ENCODE results near the gene ANKRD7.

Gene ANKRD7

DNA sequence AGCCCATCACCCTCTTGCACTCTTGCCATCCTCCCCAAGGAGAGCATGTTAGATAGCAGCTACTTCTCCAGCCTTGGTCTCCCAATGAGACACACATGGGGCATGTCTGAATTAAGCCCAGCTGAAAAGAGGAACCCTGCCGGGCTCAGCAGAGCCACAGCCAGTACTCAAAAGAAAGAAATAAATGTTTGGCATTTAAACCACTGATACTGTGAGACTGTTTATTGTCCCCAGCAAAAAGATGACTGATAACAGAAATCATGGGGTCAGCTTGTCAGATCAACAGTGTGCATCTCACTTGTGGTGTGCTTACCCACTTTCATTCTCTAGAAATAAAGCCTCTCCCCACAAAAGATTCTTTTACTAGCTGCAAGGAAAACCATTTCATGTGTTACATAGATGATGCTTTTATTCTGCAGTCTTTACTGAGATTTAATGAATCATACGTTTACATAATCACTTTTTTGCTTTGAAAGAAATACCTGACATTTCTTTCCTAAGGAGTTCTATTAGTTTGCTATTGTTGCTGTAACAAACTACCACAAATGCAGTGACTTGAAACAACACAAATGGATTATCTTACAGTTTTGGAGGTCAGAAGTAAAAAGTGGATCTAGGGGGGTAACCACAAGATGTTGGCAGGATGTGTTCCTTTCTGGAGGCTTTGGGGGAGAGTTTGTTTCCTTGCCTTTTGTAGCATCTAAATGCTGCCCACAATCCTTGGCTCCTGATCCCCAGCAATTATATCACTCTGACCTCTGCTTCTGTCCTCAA lies 20.9 kb downstream of the ANKRD7 start:
- Histone ChIP-seq H4K12ac (ENCODE audit: low read depth, low read length) (no peak overlapping the region), H3K9me3 (ENCODE audit: insufficient read depth, low read depth, low read length) (no peaks in the 10 kb centered on the region), H2BK12ac (ENCODE audit: low read length) (no peak overlapping the region), H3K14ac (ENCODE audit: low read length) (no peak overlapping the region), H2BK5ac (ENCODE audit: low read depth, low read length, poor library complexity) (no peak overlapping the region), H3K4me3 (ENCODE audit: low read depth, low read length) (no peak overlapping the region), H2BK120ac (ENCODE audit: insufficient read depth, low read length, poor library complexity) (no peak overlapping the region), H3K4me2 (ENCODE audit: low read length) (no peak overlapping the region), H3K4ac (ENCODE audit: low read depth, low read length) (no peak overlapping the region), H3K27ac (ENCODE audit: low read depth, low read length) (no peak overlapping the region), H3K9ac (ENCODE audit: low read length) (no peak overlapping the region), H3K18ac (ENCODE audit: low read length) (no peak overlapping the region), H3K79me2 (ENCODE audit: control insufficient read depth, insufficient read depth, low read length, poor library complexity) (no peaks in the 10 kb centered on the region), H3K79me1 (ENCODE audit: low read length) (no peaks in the 10 kb centered on the region), H2AK5ac (ENCODE audit: low read length) (no peak overlapping the region), H3K36me3 (ENCODE audit: control insufficient read depth in 1 of 2, insufficient read depth in 2 of 2, low read length in 2 of 2) (no peaks in the 10 kb centered on the region), H3K27me3 (ENCODE audit: insufficient read depth, low read length) (no peaks in the 10 kb centered on the region), H3K4me1 (ENCODE audit: control insufficient read depth in 1 of 2, insufficient read depth in 2 of 2, low read length in 2 of 2) (no peaks in the 10 kb centered on the region), H4K91ac (ENCODE audit: low read depth, low read length) (no peak overlapping the region), H3K23ac (ENCODE audit: low read length) (no peak overlapping the region), H2AFZ (ENCODE audit: insufficient read depth, low read length, poor library complexity) (no peak overlapping the region), H4K8ac (ENCODE audit: low read depth, low read length) (no peak overlapping the region)
- no peak for DNase-seq
- WGBS (ENCODE audit: extremely low coverage, insufficient coverage, insufficient read length), result no CpG with 5 or more reads among the region's 2 CpGs

DNA sequence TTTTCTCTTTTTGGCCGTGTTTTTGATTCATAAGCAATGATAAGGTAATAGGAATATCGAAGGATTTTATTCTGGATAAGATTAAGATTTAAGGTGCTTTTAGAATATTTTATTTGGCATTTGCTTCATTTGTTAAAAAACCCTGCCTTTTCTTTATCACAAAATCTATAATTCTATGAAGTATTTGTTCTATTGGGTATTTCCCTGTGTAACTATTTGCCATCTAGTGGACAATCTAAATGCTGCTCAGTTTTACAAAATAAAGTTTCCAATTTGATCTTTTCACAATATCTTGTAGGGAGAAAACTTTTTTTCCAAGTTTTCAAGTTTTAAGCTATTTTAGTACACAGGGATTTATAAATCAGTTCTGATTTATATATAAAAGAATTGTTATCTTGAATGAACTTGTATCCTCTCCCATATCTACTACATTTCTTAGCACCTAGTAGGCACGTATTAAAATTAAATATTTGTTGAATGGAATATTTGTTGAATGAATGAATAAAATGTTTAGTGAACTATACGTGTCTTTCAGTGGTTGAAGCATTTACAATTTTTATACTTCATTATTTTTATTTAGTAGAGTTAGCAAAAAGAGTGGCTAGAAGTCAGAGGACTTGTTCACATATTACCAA lies 26.5 kb downstream of the ANKRD7 start:
- Histone ChIP-seq H2BK5ac (ENCODE audit: low read depth, low read length, poor library complexity) (no peak overlapping the region), H3K14ac (ENCODE audit: low read length) (no peak overlapping the region), H2AK5ac (ENCODE audit: low read length) (no peak overlapping the region), H3K27me3 (ENCODE audit: insufficient read depth, low read length) (no peaks in the 10 kb centered on the region), H4K12ac (ENCODE audit: low read depth, low read length) (no peak overlapping the region), H3K9ac (ENCODE audit: low read length) (no peak overlapping the region), H3K4ac (ENCODE audit: low read depth, low read length) (no peak overlapping the region), H3K9me3 (ENCODE audit: insufficient read depth, low read depth, low read length) (no peaks in the 10 kb centered on the region), H3K79me1 (ENCODE audit: low read length) (no peaks in the 10 kb centered on the region), H3K79me2 (ENCODE audit: control insufficient read depth, insufficient read depth, low read length, poor library complexity) (no peaks in the 10 kb centered on the region), H3K36me3 (ENCODE audit: control insufficient read depth in 1 of 2, insufficient read depth in 2 of 2, low read length in 2 of 2) (no peaks in the 10 kb centered on the region), H3K23ac (ENCODE audit: low read length) (no peak overlapping the region), H4K91ac (ENCODE audit: low read depth, low read length) (no peak overlapping the region), H4K8ac (ENCODE audit: low read depth, low read length) (no peak overlapping the region), H2BK12ac (ENCODE audit: low read length) (no peak overlapping the region), H3K18ac (ENCODE audit: low read length) (no peak overlapping the region), H3K4me3 (ENCODE audit: low read depth, low read length) (no peak overlapping the region), H3K4me1 (ENCODE audit: control insufficient read depth in 1 of 2, insufficient read depth in 2 of 2, low read length in 2 of 2) (no peaks in the 10 kb centered on the region), H3K27ac (ENCODE audit: low read depth, low read length) (no peak overlapping the region), H3K4me2 (ENCODE audit: low read length) (no peak overlapping the region), H2BK120ac (ENCODE audit: insufficient read depth, low read length, poor library complexity) (no peak overlapping the region), H2AFZ (ENCODE audit: insufficient read depth, low read length, poor library complexity) (no peak overlapping the region)
- no peak for DNase-seq
- 100% methylated on average over 1 of the region's 4 CpGs for WGBS (ENCODE audit: extremely low coverage, insufficient coverage, insufficient read length)

DNA sequence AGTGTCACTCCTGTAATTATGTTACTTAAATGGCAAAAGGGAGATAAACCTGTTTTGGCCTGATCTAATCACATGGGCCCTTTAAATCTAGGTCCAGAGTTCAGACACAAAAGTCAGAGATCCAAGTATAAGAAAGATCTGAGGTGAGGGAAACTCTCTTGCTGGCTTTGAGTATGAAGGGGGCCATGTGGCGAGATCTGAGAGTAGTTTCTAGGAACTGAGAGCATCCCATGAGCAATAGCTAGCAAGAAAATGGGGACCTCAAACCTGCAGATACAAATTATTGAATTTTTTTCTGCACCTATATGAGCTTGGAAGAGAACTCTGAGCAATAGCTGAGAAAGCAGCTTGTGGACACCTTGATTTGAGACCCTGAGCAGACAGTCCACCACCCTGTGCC lies 27.6 kb downstream of the ANKRD7 start:
- no peak overlapping the region for H3K4me3 ChIP-seq (ENCODE audit: low read depth, low read length)
- no peak overlapping the region for H3K27ac ChIP-seq (ENCODE audit: low read depth, low read length)
- H3K79me2 ChIP-seq (ENCODE audit: control insufficient read depth, insufficient read depth, low read length, poor library complexity), result no peaks in the 10 kb centered on the region
- DNase-seq, result no peak
- H3K4me1 ChIP-seq (ENCODE audit: control insufficient read depth in 1 of 2, insufficient read depth in 2 of 2, low read length in 2 of 2), result no peaks in the 10 kb centered on the region
- H2BK5ac ChIP-seq (ENCODE audit: low read depth, low read length, poor library complexity), result no peak overlapping the region
- H3K27me3 ChIP-seq (ENCODE audit: insufficient read depth, low read length), result no peaks in the 10 kb centered on the region
- no peak overlapping the region for H4K8ac ChIP-seq (ENCODE audit: low read depth, low read length)
- no peak overlapping the region for H2AK5ac ChIP-seq (ENCODE audit: low read length)
- H2AFZ ChIP-seq (ENCODE audit: insufficient read depth, low read length, poor library complexity), result no peak overlapping the region
- H2BK12ac ChIP-seq (ENCODE audit: low read length), result no peak overlapping the region
- H4K12ac ChIP-seq (ENCODE audit: low read depth, low read length), result no peak overlapping the region
- H3K23ac ChIP-seq (ENCODE audit: low read length), result no peak overlapping the region
- H3K9me3 ChIP-seq (ENCODE audit: insufficient read depth, low read depth, low read length), result no peaks in the 10 kb centered on the region
- no peak overlapping the region for H3K4ac ChIP-seq (ENCODE audit: low read depth, low read length)
- H4K91ac ChIP-seq (ENCODE audit: low read depth, low read length), result no peak overlapping the region
- no peak overlapping the region for H3K4me2 ChIP-seq (ENCODE audit: low read length)
- no peak overlapping the region for H2BK120ac ChIP-seq (ENCODE audit: insufficient read depth, low read length, poor library complexity)
- no peaks in the 10 kb centered on the region for H3K36me3 ChIP-seq (ENCODE audit: control insufficient read depth in 1 of 2, insufficient read depth in 2 of 2, low read length in 2 of 2)
- H3K18ac ChIP-seq (ENCODE audit: low read length), result no peak overlapping the region
- WGBS (ENCODE audit: extremely low coverage, insufficient coverage, insufficient read length), result no CpG with 5 or more reads among the region's 1 CpG
- H3K9ac ChIP-seq (ENCODE audit: low read length), result no peak overlapping the region
- H3K14ac ChIP-seq (ENCODE audit: low read length), result no peak overlapping the region
- no peaks in the 10 kb centered on the region for H3K79me1 ChIP-seq (ENCODE audit: low read length)

DNA sequence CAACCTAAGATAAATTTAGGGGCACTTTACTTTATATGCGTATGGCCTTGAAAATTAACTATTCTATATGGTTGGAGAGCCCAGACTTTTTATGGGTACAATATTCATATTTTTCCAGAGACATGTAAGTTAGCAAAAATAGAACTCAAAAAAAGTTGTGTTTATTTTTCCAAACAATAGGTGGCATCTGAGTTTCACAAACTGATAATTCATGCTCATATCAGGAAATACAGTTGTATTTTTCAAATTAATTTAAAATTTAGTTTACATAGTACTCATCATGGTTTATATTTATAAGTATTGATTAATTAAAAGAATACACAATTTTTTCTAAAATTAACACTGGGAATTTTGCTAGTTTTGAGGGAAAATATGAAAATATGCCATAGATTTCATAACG lies 34.6 kb downstream of the ANKRD7 start:
- Histone ChIP-seq H3K9me3 (ENCODE audit: insufficient read depth, low read depth, low read length) (no peaks in the 10 kb centered on the region), H2BK5ac (ENCODE audit: low read depth, low read length, poor library complexity) (no peak overlapping the region), H3K9ac (ENCODE audit: low read length) (no peak overlapping the region), H4K8ac (ENCODE audit: low read depth, low read length) (no peak overlapping the region), H3K4me2 (ENCODE audit: low read length) (no peak overlapping the region), H3K23ac (ENCODE audit: low read length) (no peak overlapping the region), H3K27me3 (ENCODE audit: insufficient read depth, low read length) (no peaks in the 10 kb centered on the region), H2BK120ac (ENCODE audit: insufficient read depth, low read length, poor library complexity) (no peak overlapping the region), H3K79me2 (ENCODE audit: control insufficient read depth, insufficient read depth, low read length, poor library complexity) (no peaks in the 10 kb centered on the region), H3K14ac (ENCODE audit: low read length) (no peak overlapping the region), H3K79me1 (ENCODE audit: low read length) (no peaks in the 10 kb centered on the region), H2AK5ac (ENCODE audit: low read length) (no peak overlapping the region), H3K4ac (ENCODE audit: low read depth, low read length) (no peak overlapping the region), H3K27ac (ENCODE audit: low read depth, low read length) (no peak overlapping the region), H4K12ac (ENCODE audit: low read depth, low read length) (no peak overlapping the region), H3K4me3 (ENCODE audit: low read depth, low read length) (no peak overlapping the region), H3K36me3 (ENCODE audit: control insufficient read depth in 1 of 2, insufficient read depth in 2 of 2, low read length in 2 of 2) (no peaks in the 10 kb centered on the region), H2BK12ac (ENCODE audit: low read length) (no peak overlapping the region), H4K91ac (ENCODE audit: low read depth, low read length) (no peak overlapping the region), H3K4me1 (ENCODE audit: control insufficient read depth in 1 of 2, insufficient read depth in 2 of 2, low read length in 2 of 2) (no peaks in the 10 kb centered on the region), H2AFZ (ENCODE audit: insufficient read depth, low read length, poor library complexity) (no peak overlapping the region), H3K18ac (ENCODE audit: low read length) (no peak overlapping the region)
- no CpG with 5 or more reads among the region's 2 CpGs for WGBS (ENCODE audit: extremely low coverage, insufficient coverage, insufficient read length)
- DNase-seq, result no peak
